Measurements from ENCODE around the gene PCDHA13.

DNA sequence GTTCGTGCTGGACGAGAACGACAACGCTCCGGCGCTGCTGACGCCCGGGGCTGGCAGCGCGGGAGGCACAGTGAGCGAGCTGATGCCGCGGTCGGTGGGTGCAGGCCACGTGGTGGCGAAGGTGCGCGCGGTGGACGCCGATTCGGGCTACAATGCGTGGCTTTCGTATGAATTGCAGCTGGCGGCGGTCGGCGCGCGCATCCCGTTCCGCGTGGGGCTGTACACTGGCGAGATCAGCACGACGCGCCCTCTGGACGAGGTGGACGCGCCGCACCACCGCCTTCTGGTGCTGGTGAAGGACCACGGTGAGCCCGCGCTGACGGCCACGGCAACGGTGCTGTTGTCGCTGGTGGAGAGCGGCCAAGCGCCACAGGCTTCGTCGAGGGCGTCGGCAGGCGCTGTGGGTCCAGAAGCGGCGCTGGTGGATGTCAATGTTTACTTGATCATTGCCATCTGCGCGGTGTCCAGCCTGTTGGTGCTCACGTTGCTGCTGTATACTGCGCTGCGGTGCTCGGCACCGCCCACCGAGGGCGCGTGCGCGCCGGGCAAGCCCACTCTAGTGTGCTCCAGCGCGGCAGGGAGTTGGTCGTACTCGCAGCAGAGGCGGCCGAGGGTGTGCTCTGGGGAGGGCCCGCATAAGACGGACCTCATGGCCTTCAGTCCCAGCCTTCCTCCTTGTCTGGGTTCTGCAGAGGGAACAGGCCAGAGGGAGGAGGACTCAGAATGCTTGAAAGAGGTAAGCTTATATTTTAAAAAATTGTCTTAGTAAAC, 2.2 kb downstream of the PCDHA13 start:
- TF ChIP-seq NFRKB (IDR thresholded peaks at IDR 0.05) (no peak), TARDBP (IDR thresholded peaks at IDR 0.05) (no peak), ELF4 (IDR thresholded peaks at IDR 0.05) (no peak), SP1 (IDR thresholded peaks at IDR 0.05) (no peak), BHLHE40 (IDR thresholded peaks at IDR 0.05; ENCODE audit: borderline replicate concordance) (no peak)

Measured in HEK293T (cell line).